ENCODE data around the gene UGT1A6.

DNA sequence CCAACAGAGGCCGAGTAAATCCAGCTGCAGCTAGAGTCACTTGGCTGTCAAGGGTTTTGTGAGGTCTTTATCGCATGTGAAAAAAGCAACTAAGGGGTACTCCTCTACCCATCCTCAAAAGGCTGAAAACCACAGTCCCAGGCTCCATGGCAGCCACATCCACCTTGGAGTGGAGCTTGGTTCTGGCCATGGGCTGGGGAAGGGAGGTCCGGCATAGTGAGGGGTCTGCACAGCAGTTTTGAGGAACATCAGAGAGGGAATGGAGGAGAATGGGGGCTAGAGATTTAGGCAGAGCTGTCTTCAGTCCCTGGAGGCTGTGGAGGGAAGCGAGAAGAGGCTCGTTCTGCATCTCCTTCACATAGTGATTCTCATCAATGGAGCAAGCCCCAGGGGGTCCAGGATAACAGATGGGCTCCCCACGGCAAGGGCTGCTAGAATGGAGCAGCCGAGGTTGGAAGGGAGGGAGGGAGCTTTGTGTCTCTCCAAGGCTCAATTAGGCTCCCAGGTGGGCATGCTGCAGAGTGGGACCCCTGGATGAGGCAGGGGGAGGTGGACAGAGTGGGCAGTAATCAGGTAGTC is 106.5 kb downstream of the UGT1A6 start:
- TF ChIP-seq, protein P1, sequence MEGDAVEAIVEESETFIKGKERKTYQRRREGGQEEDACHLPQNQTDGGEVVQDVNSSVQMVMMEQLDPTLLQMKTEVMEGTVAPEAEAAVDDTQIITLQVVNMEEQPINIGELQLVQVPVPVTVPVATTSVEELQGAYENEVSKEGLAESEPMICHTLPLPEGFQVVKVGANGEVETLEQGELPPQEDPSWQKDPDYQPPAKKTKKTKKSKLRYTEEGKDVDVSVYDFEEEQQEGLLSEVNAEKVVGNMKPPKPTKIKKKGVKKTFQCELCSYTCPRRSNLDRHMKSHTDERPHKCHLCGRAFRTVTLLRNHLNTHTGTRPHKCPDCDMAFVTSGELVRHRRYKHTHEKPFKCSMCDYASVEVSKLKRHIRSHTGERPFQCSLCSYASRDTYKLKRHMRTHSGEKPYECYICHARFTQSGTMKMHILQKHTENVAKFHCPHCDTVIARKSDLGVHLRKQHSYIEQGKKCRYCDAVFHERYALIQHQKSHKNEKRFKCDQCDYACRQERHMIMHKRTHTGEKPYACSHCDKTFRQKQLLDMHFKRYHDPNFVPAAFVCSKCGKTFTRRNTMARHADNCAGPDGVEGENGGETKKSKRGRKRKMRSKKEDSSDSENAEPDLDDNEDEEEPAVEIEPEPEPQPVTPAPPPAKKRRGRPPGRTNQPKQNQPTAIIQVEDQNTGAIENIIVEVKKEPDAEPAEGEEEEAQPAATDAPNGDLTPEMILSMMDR (IDR thresholded peaks at IDR 0.05): no peak
- no peak for TF ChIP-seq EP300 (IDR thresholded peaks at IDR 0.05; ENCODE audit: borderline replicate concordance in 1 of 2, low read depth in 1 of 2, low read length in 1 of 2)
- TF ChIP-seq MXI1 (IDR thresholded peaks at IDR 0.05; ENCODE audit: low read depth, low read length): no peak
- TF ChIP-seq TEAD4 (IDR thresholded peaks at IDR 0.05; ENCODE audit: borderline replicate concordance, insufficient read depth): no peak
- TF ChIP-seq RFX5 (IDR thresholded peaks at IDR 0.05; ENCODE audit: low read length): no peak
- TF ChIP-seq FOSL2 (IDR thresholded peaks at IDR 0.05; ENCODE audit: borderline replicate concordance, low read depth): no peak
- TF ChIP-seq SIN3A (IDR thresholded peaks at IDR 0.05; ENCODE audit: borderline replicate concordance, low read depth, low read length): no peak
- no peak for TF ChIP-seq POLR2AphosphoS5 (IDR thresholded peaks at IDR 0.05; ENCODE audit: low read depth, low read length)
- TF ChIP-seq TAF1 (IDR thresholded peaks at IDR 0.05; ENCODE audit: borderline replicate concordance, low read depth, low read length): no peak
- TF ChIP-seq YY1 (IDR thresholded peaks at IDR 0.05; ENCODE audit: low read depth): no peak
- TF ChIP-seq SMC3 (IDR thresholded peaks at IDR 0.05; ENCODE audit: low read depth, low read length): no peak

Measured in SK-N-SH (cell line).